ENCODE results near the gene TNK1. TPM values are rescaled to one million over a fixed set of nuclear protein-coding genes. Genes with fewer than 3 reads are reported as not detected.
A peak's percentile ranks its signal among the peaks of the same experiment; 100 is the strongest.

Gene TNK1
- polyA plus RNA-seq, 4 donors, result 8.8 to 16.3 (median 10.7) TPM

DNA sequence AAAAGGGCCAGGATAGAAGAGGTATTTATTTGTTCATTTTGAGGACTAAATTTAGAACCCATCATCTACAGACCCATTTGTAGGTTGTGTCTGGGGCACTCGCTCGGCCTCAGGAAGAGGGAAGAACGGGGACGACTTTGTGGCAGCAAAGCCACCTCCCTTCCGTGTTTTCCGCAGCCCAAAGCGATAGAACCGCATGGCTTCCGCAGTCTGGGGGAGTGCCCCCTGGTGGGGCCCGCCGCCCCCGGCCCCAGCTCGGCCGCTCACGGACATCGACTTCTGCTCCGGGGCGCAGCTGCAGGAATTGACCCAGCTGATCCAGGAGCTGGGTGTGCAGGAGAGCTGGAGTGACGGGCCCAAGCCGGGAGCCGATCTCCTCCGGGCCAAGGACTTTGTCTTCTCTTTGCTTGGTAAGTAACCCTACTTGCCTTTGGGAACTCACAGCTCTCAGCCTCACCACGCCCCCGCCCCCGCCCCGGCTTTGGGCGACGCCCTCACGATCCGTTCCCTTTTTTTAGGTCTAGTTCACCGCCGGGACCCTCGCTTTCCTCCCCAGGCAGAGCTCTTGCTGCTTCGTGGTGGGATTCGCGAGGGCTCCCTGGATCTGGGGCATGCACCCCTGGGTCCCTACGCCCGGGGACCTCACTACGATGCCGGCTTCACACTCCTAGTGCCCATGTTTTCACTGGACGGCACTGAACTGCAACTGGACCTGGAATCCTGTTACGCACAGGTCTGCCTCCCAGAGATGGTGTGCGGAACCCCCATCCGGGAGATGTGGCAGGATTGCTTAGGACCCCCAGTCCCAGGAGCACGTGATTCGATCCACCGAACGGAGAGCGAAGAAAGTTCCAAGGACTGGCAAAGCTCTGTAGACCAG is 55.0 kb downstream of the TNK1 start:
- no peaks in the 10 kb centered on the region for H3K9me3 ChIP-seq (ENCODE audit: control insufficient read depth in 2 of 2, insufficient read depth in 1 of 2, low read depth in 1 of 2, low read length in 1 of 2)
- H3K27me3 ChIP-seq (ENCODE audit: control insufficient read depth in 3 of 3, insufficient read depth in 3 of 3, low read length in 3 of 3), result peaks cover 3 to 50% (median 6%) of the 10 kb centered on the region in 3 donors
- H3K27ac ChIP-seq (ENCODE audit: low read depth in 1 of 3, low read length in 2 of 3), result peak overlapping the region; percentile 79 to 93 (median 80)
- H3K4me1 ChIP-seq (ENCODE audit: control insufficient read depth in 3 of 3, insufficient read depth in 2 of 3, low read depth in 1 of 3, low read length in 2 of 3), result peaks cover 0 to 41% (median 4%) of the 10 kb centered on the region in 3 donors
- whole genome bisulfite sequencing, 3 donors, result 3 to 6% (median 6%) methylated on average over 47 to 49 of the region's 49 CpGs
- FAIRE-seq (no peak), DNase-seq (peak; percentile 67 to 81)
- peak overlapping the region; percentile 64 to 71 (median 65) for H3K4me3 ChIP-seq (ENCODE audit: low read depth in 1 of 3, low read length in 3 of 3)
- H3K36me3 ChIP-seq (ENCODE audit: control insufficient read depth in 3 of 3, insufficient read depth in 2 of 3, low read depth in 1 of 3, low read length in 3 of 3), result peaks cover 0 to 2% (median 0%) of the 10 kb centered on the region in 3 donors

- DNase-seq (peak; percentile 85 to 94), FAIRE-seq (no peak)
- Histone ChIP-seq H3K27ac (ENCODE audit: low read depth in 1 of 3, low read length in 2 of 3) (peak overlapping the region; percentile 79 to 93 (median 83)), H3K9me3 (ENCODE audit: control insufficient read depth in 2 of 2, insufficient read depth in 1 of 2, low read depth in 1 of 2, low read length in 1 of 2) (no peaks in the 10 kb centered on the region), H3K4me3 (ENCODE audit: low read depth in 1 of 3, low read length in 3 of 3) (peak overlapping the region in 2 of 3 donors; percentile 64 to 71), H3K36me3 (ENCODE audit: control insufficient read depth in 3 of 3, insufficient read depth in 2 of 3, low read depth in 1 of 3, low read length in 3 of 3) (peaks cover 0 to 2% (median 0%) of the 10 kb centered on the region in 3 donors), H3K4me1 (ENCODE audit: control insufficient read depth in 3 of 3, insufficient read depth in 2 of 3, low read depth in 1 of 3, low read length in 2 of 3) (peaks cover 0 to 41% (median 4%) of the 10 kb centered on the region in 3 donors), H3K27me3 (ENCODE audit: control insufficient read depth in 3 of 3, insufficient read depth in 3 of 3, low read length in 3 of 3) (peaks cover 3 to 58% (median 6%) of the 10 kb centered on the region in 3 donors)
- WGBS, 3 donors, result 4 to 7% (median 6%) methylated on average over 87 to 92 of the region's 92 CpGs
Measured at GRCh38 chr17:7436556-7437368, 55.9 kb downstream of the TNK1 start.

DNA sequence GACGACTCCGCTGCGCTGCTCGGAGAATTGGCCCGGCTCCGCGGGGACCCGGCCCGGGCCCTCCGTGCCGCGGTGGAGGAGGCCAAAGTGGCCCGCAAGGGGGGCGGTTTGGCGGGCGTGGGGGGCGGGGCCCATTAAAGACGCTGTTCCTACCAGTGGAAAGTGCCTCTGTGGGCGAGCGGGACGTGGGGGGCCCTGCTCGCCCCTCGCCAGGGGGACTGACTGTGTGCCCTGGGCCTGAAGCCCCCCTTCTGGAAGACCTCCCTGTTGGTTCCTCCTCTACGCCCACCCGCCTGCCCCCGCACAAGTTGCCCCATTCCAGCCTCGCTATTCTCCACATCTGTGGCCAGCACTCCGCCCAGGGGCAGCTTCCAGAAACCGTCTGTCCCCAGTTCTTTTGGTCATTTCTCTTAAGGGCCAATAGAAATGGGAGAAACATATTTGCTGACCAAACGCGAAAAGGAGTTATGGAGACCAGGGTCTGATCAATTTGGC is 56.5 kb downstream of the TNK1 start:
- no peak for FAIRE-seq
- H3K9me3 ChIP-seq (ENCODE audit: control insufficient read depth in 2 of 2, insufficient read depth in 1 of 2, low read depth in 1 of 2, low read length in 1 of 2), result no peaks in the 10 kb centered on the region
- 32 to 42% (median 34%) methylated on average over 22 to 31 of the region's 31 CpGs for WGBS, 3 donors
- H3K27me3 ChIP-seq (ENCODE audit: control insufficient read depth in 3 of 3, insufficient read depth in 3 of 3, low read length in 3 of 3), result peaks cover 3 to 65% (median 6%) of the 10 kb centered on the region in 3 donors
- H3K4me3 ChIP-seq (ENCODE audit: low read depth in 1 of 3, low read length in 3 of 3), result peak overlapping the region in 2 of 3 donors; percentile 28 to 71
- H3K27ac ChIP-seq (ENCODE audit: low read depth in 1 of 3, low read length in 2 of 3), result no peak overlapping the region
- peaks cover 0 to 41% (median 4%) of the 10 kb centered on the region in 3 donors for H3K4me1 ChIP-seq (ENCODE audit: control insufficient read depth in 3 of 3, insufficient read depth in 2 of 3, low read depth in 1 of 3, low read length in 2 of 3)
- peaks cover 0 to 2% (median 0%) of the 10 kb centered on the region in 3 donors for H3K36me3 ChIP-seq (ENCODE audit: control insufficient read depth in 3 of 3, insufficient read depth in 2 of 3, low read depth in 1 of 3, low read length in 3 of 3)
- no peak for DNase-seq

GRCh38 chr17:7437950-7438614 is 57.2 kb downstream of the TNK1 start:
- Histone ChIP-seq H3K36me3 (ENCODE audit: control insufficient read depth in 3 of 3, insufficient read depth in 2 of 3, low read depth in 1 of 3, low read length in 3 of 3) (peaks cover 0 to 2% (median 0%) of the 10 kb centered on the region in 3 donors), H3K27ac (ENCODE audit: low read depth in 1 of 3, low read length in 2 of 3) (no peak overlapping the region), H3K4me3 (ENCODE audit: low read depth in 1 of 3, low read length in 3 of 3) (peak overlapping the region in 2 of 3 donors; percentile 28 to 31), H3K4me1 (ENCODE audit: control insufficient read depth in 3 of 3, insufficient read depth in 2 of 3, low read depth in 1 of 3, low read length in 2 of 3) (peaks cover 0 to 41% (median 4%) of the 10 kb centered on the region in 3 donors), H3K9me3 (ENCODE audit: control insufficient read depth in 2 of 2, insufficient read depth in 1 of 2, low read depth in 1 of 2, low read length in 1 of 2) (no peaks in the 10 kb centered on the region), H3K27me3 (ENCODE audit: control insufficient read depth in 3 of 3, insufficient read depth in 3 of 3, low read length in 3 of 3) (peaks cover 3 to 72% (median 10%) of the 10 kb centered on the region in 3 donors)
- WGBS, 3 donors, result 14 to 17% (median 15%) methylated on average over 42 to 48 of the region's 48 CpGs
- no peak for FAIRE-seq
- DNase-seq, result peak; percentile 40 to 71

- FAIRE-seq (no peak), DNase-seq (no peak)
- peaks cover 3 to 79% (median 10%) of the 10 kb centered on the region in 3 donors for H3K27me3 ChIP-seq (ENCODE audit: control insufficient read depth in 3 of 3, insufficient read depth in 3 of 3, low read length in 3 of 3)
- H3K27ac ChIP-seq (ENCODE audit: low read depth in 1 of 3, low read length in 2 of 3), result no peak overlapping the region
- peaks cover 0 to 2% (median 0%) of the 10 kb centered on the region in 3 donors for H3K36me3 ChIP-seq (ENCODE audit: control insufficient read depth in 3 of 3, insufficient read depth in 2 of 3, low read depth in 1 of 3, low read length in 3 of 3)
- WGBS, 3 donors, result 43 to 50% (median 45%) methylated on average over 11 of the region's 11 CpGs
- H3K4me1 ChIP-seq (ENCODE audit: control insufficient read depth in 3 of 3, insufficient read depth in 2 of 3, low read depth in 1 of 3, low read length in 2 of 3), result peaks cover 0 to 41% (median 4%) of the 10 kb centered on the region in 3 donors
- H3K4me3 ChIP-seq (ENCODE audit: low read depth in 1 of 3, low read length in 3 of 3), result peak overlapping the region in 1 of 3 donors; percentile 28
- H3K9me3 ChIP-seq (ENCODE audit: control insufficient read depth in 2 of 2, insufficient read depth in 1 of 2, low read depth in 1 of 2, low read length in 1 of 2), result no peaks in the 10 kb centered on the region
Measured at GRCh38 chr17:7438656-7439460, 58.0 kb downstream of the TNK1 start.

Other genes starting within 250 kb of the TNK1 start
- gene ASGR1, start 201.7 kb upstream of the TNK1 start, polyA plus RNA-seq, result 1 to 10 TPM; 1.9 to 2.9 (median 2.7) TPM
- gene DLG4, start 161.3 kb upstream of the TNK1 start, polyA plus RNA-seq, result 1 to 10 TPM in 3 of 4 donors, under 1 TPM in 1; 0.67 to 9.2 (median 4.2) TPM
- 1,000 to 10,000 TPM in 2 of 4 donors, 100 to 1,000 TPM in 2; 424 to 2,630 (median 1,444) TPM for gene ACADVL, start 161.2 kb upstream of the TNK1 start, polyA plus RNA-seq
- gene DVL2, start 146.6 kb upstream of the TNK1 start, polyA plus RNA-seq, result 10 to 100 TPM in 3 of 4 donors, 1 to 10 TPM in 1; 8.1 to 44.4 (median 16.0) TPM
- gene PHF23, start 141.6 kb upstream of the TNK1 start, polyA plus RNA-seq, result 10 to 100 TPM; 26.4 to 44.3 (median 36.0) TPM
- gene GABARAP, start 138.6 kb upstream of the TNK1 start, polyA plus RNA-seq, result 1,000 to 10,000 TPM in 1 of 4 donors, 100 to 1,000 TPM in 3; 541 to 1,100 (median 797) TPM
- gene CTDNEP1, start 129.4 kb upstream of the TNK1 start, polyA plus RNA-seq, result 100 to 1,000 TPM in 2 of 4 donors, 10 to 100 TPM in 2; 70.0 to 132 (median 89.3) TPM
- 10 to 100 TPM; 31.3 to 84.6 (median 45.4) TPM for gene ELP5, start 128.9 kb upstream of the TNK1 start, polyA plus RNA-seq
- 100 to 1,000 TPM; 309 to 561 (median 332) TPM for gene CLDN7, start 118.6 kb upstream of the TNK1 start, polyA plus RNA-seq
- 1 to 10 TPM in 2 of 4 donors, under 1 TPM in 2; 0.31 to 5.0 (median 1.2) TPM for gene SLC2A4, start 99.4 kb upstream of the TNK1 start, polyA plus RNA-seq
- 10 to 100 TPM in 2 of 4 donors, 1 to 10 TPM in 2; 4.0 to 49.6 (median 11.1) TPM for gene YBX2, start 86.5 kb upstream of the TNK1 start, polyA plus RNA-seq
- gene EIF5A, start 73.5 kb upstream of the TNK1 start, polyA plus RNA-seq, result 100 to 1,000 TPM; 238 to 606 (median 340) TPM
- gene GPS2, start 65.7 kb upstream of the TNK1 start, polyA plus RNA-seq, result 100 to 1,000 TPM in 2 of 4 donors, 10 to 100 TPM in 2; 48.3 to 152 (median 86.3) TPM
- gene NEURL4, start 51.8 kb upstream of the TNK1 start, polyA plus RNA-seq, result 10 to 100 TPM; 14.3 to 36.9 (median 22.7) TPM
- 10 to 100 TPM in 1 of 4 donors, 1 to 10 TPM in 3; 3.8 to 43.5 (median 8.5) TPM for gene ACAP1, start 44.6 kb upstream of the TNK1 start, polyA plus RNA-seq
- gene KCTD11, start 28.9 kb upstream of the TNK1 start, polyA plus RNA-seq, result 1 to 10 TPM; 6.0 to 8.6 (median 7.9) TPM
- gene TMEM95, start 25.9 kb upstream of the TNK1 start, polyA plus RNA-seq, result not detected
- 10 to 100 TPM in 3 of 4 donors, 1 to 10 TPM in 1; 6.3 to 18.0 (median 13.6) TPM for gene PLSCR3, start 13.4 kb downstream of the TNK1 start, polyA plus RNA-seq
- 100 to 1,000 TPM; 193 to 771 (median 385) TPM for gene TMEM256, start 23.0 kb downstream of the TNK1 start, polyA plus RNA-seq
- 1 to 10 TPM in 2 of 4 donors, under 1 TPM in 2; 0.22 to 6.1 (median 2.6) TPM for gene NLGN2, start 26.8 kb downstream of the TNK1 start, polyA plus RNA-seq
- gene SPEM1, start 39.2 kb downstream of the TNK1 start, polyA plus RNA-seq, result not detected
- gene SPEM2, start 44.5 kb downstream of the TNK1 start, polyA plus RNA-seq, result not detected
- gene SPEM3, start 47.8 kb downstream of the TNK1 start, polyA plus RNA-seq, result not detected
- gene TMEM102, start 54.3 kb downstream of the TNK1 start, polyA plus RNA-seq, result 10 to 100 TPM in 2 of 4 donors, 1 to 10 TPM in 2; 9.3 to 14.9 (median 10.2) TPM
- under 1 TPM in 2 of 4 donors, not detected in 2; 0.61 to 0.86 TPM for gene FGF11, start 58.4 kb downstream of the TNK1 start, polyA plus RNA-seq
- 10 to 100 TPM in 3 of 4 donors, 1 to 10 TPM in 1; 8.4 to 11.9 (median 10.4) TPM for gene CHRNB1, start 64.0 kb downstream of the TNK1 start, polyA plus RNA-seq
- gene ZBTB4, start 98.5 kb downstream of the TNK1 start, polyA plus RNA-seq, result 10 to 100 TPM in 2 of 4 donors, 1 to 10 TPM in 2; 7.6 to 76.4 (median 12.4) TPM
- gene SLC35G6, start 100.4 kb downstream of the TNK1 start, polyA plus RNA-seq, result under 1 TPM in 1 of 4 donors, not detected in 3; 0.49 TPM
- 100 to 1,000 TPM in 1 of 4 donors, 10 to 100 TPM in 2, 1 to 10 TPM in 1; 10.0 to 104 (median 20.8) TPM for gene POLR2A, start 103.3 kb downstream of the TNK1 start, polyA plus RNA-seq
- 10 to 100 TPM in 3 of 4 donors, 1 to 10 TPM in 1; 8.1 to 31.1 (median 22.1) TPM for gene TNFSF12, start 168.0 kb downstream of the TNK1 start, polyA plus RNA-seq
- gene TNFSF13, start 177.7 kb downstream of the TNK1 start, polyA plus RNA-seq, result 100 to 1,000 TPM in 1 of 4 donors, 10 to 100 TPM in 3; 23.0 to 107 (median 28.5) TPM
- 10 to 100 TPM; 39.8 to 66.7 (median 53.3) TPM for gene SENP3, start 180.8 kb downstream of the TNK1 start, polyA plus RNA-seq
- 100 to 1,000 TPM in 3 of 4 donors, 10 to 100 TPM in 1; 60.2 to 708 (median 171) TPM for gene CD68, start 198.5 kb downstream of the TNK1 start, polyA plus RNA-seq
- 100 to 1,000 TPM in 2 of 4 donors, 10 to 100 TPM in 2; 69.7 to 126 (median 96.4) TPM for gene MPDU1, start 202.8 kb downstream of the TNK1 start, polyA plus RNA-seq
- 1 to 10 TPM in 2 of 4 donors, not detected in 2; 1.2 to 1.3 TPM for gene SOX15, start 209.0 kb downstream of the TNK1 start, polyA plus RNA-seq
- gene FXR2, start 233.8 kb downstream of the TNK1 start, polyA plus RNA-seq, result 10 to 100 TPM; 25.1 to 41.1 (median 30.9) TPM
- gene SAT2, start 246.7 kb downstream of the TNK1 start, polyA plus RNA-seq, result 1,000 to 10,000 TPM in 2 of 4 donors, 100 to 1,000 TPM in 2; 204 to 1,210 (median 689) TPM
- gene SHBG, start 249.0 kb downstream of the TNK1 start, polyA plus RNA-seq, result 10 to 100 TPM in 3 of 4 donors, 1 to 10 TPM in 1; 2.6 to 38.8 (median 20.6) TPM